Upper lobe of left lung (tissue), 4 donors: ENCODE results near the gene OLFML1.

Source experiments
- EP300 ChIP-seq, 4 donors: sonication (generic); formaldehyde crosslinking; IDR thresholded peaks; one replicate each; pipeline ENCODE4 v1.5.1; 2017; ENCODE audit warnings: antibody characterized with exemption in 4 of 4, control low read depth in 2 of 4
- POLR2A ChIP-seq, 4 donors: fragments of 450-650 bp; IDR thresholded peaks; one replicate each; pipeline ENCODE4 v1.5.1; 2016 to 2017; ENCODE audit warnings: antibody characterized with exemption in 4 of 4, mild to moderate bottlenecking in 2 of 4
- POLR2AphosphoS5 ChIP-seq, 2 donors: sonication (generic); formaldehyde crosslinking; IDR thresholded peaks; one replicate each; pipeline ENCODE4 v1.5.1; 2017; ENCODE audit warnings: antibody characterized with exemption in 2 of 2
- TF ChIP-seq, protein P1 (sequence below), 6 experiments: fragments of 450-650 bp in 4 of 6; fragments of 200-600 bp in 2 of 6; sonication (generic) in 2 of 6; IDR thresholded peaks; one replicate each; pipeline ENCODE4 v1.5.1; 2016 to 2019; ENCODE audit warnings: antibody characterized with exemption in 6 of 6

DNA sequence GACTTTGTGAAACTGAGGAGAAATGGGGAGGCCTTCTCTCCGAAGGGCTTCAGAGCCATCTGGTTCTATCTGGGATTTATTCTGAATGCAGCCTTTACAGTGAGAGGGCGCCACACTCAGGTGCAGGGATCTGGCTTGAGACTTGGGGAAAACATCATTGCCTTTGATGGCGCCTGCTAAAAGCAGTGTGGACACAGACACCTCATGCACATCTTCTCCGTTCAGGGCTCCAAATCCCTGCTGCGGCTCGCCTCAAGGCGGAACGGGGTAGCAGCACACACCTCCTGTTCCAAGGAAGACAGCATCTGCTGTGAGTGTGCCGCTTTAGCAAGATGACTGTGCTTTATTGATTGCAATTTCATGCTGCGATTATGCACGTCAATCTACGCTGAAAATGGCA, 37.1 kb upstream of the OLFML1 start:
- TF ChIP-seq, protein P1, sequence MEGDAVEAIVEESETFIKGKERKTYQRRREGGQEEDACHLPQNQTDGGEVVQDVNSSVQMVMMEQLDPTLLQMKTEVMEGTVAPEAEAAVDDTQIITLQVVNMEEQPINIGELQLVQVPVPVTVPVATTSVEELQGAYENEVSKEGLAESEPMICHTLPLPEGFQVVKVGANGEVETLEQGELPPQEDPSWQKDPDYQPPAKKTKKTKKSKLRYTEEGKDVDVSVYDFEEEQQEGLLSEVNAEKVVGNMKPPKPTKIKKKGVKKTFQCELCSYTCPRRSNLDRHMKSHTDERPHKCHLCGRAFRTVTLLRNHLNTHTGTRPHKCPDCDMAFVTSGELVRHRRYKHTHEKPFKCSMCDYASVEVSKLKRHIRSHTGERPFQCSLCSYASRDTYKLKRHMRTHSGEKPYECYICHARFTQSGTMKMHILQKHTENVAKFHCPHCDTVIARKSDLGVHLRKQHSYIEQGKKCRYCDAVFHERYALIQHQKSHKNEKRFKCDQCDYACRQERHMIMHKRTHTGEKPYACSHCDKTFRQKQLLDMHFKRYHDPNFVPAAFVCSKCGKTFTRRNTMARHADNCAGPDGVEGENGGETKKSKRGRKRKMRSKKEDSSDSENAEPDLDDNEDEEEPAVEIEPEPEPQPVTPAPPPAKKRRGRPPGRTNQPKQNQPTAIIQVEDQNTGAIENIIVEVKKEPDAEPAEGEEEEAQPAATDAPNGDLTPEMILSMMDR (IDR thresholded peaks at IDR 0.05): no peak
- TF ChIP-seq POLR2A (IDR thresholded peaks at IDR 0.05) (no peak), POLR2AphosphoS5 (IDR thresholded peaks at IDR 0.05) (no peak), EP300 (IDR thresholded peaks at IDR 0.05) (no peak)
